KBM-7 (cell line): ENCODE results near the gene SSBP2.

Source experiments
- DNase-seq: peaks from one replicate; pipeline ENCODE4 v3.0.0-alpha.2; 2015
- in situ Hi-C: fragments of 300-500 bp; cut with MboI; formaldehyde crosslinking; loops from 2 replicates; pipeline ENCODE4 v1.14.3; 2020; ENCODE audit warnings: low sequenced_read_pairs, low pct_unique_long_range_greater_than_20kb, mixed read lengths

Gene SSBP2

DNA sequence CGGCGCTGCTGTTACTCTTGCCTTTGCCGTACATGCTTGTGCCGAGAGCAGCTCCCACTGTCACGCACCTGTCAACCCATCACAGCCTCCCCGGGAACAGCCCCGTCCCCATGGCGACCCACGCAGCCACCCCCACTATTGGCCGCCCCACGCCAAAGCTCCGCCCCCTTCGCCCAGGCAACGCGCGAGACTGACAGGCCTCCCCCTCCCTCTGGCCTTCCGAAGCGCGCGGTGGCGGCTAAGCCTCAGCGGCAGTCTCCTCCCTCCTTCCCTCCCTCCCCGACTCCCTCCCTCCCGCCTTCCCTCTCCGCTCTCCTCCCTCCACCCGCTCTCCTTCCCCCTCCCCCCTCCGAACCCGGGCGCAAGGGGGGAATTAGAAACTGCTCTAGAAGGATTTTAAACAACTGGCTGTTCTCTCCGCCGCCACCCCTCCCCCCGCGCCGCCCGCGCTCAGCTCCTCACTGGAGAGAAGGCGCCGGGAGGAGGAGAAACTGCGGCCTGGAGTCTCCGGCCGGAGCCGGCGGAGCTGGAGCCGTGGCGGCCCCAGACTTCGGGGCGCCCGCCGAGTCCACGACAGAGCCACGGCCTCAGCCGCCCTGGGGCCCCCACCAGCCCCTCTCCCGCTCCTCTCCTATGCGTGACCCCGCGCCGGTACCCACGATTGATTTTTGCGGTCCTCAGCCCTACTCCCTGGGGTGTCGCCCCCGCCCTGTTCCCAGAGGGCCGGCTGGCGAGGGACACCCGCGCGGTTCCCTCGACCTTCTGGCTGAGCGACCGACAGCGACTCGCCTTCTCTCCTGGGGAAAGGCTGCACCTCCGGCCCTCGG, at the start of gene SSBP2:
TSS of gene SSBP2 (minus strand) at position 89 of the 827 bp plus-strand sequence. CDS start at position 34, 55 bp downstream.
- in situ Hi-C loops, result no loop called here
- peak; percentile 97 for DNase-seq

DNA sequence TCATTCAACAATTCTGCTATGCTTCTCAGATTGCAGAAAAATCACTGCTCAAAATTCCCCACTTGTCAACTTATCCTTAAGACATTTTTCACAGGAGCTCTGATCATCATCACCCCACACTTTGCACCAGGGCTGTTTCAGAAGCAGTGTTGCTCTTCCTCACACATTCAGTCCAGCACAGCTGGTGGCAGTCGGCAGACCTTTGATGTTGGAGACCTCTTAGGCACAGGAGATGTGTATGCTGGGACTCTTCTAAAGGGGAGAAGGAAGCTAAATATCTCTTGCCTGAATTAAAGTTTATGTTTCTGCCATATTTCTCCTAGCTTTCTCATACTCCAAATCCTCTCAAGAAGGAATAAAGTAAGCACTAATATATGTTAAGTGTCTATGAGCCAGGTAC, 44.8 kb upstream of the SSBP2 start:
- in situ Hi-C loops, result no loop called here
- DNase-seq, result no peak

DNA sequence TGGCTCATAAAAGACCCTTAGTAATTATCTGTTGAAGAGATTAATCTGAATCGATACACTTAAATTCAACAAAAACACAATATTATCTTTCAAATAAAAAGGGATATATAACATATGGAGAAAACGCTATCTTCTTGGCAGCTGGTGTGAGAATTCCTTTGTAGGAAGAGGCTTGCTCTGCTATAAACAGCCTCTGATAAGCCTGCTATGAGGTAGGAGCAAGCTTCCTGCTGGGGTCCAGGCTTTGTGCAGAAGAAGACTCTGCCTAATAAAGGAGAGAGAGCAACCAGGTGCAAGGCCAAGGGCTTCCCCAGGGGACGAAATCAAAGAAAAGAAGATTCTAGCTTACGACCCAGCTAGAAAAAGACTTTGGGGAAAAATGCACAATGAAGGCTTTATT, 43.3 kb upstream of the SSBP2 start:
- in situ Hi-C loops, result no loop called here

DNA sequence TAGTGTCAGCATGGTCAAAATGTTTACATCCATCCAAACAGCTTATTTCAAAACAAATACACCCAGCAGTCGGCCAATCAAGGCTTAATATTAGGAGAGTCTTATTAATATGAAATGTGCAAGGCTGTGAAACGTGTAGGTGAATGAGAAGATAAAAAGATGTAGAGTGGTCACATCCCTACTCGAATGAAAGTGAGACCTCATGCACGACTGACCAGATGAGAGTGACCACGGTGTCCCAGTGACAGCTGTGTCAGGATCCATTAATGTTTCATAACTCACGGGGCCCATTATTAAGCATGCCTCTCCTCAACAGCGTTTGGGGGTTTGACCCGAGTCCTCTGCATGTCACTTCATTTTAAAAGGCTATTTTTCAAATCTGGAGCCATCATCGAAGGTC, 39.4 kb upstream of the SSBP2 start:
- in situ Hi-C loops, result no loop called here
- no peak for DNase-seq

More for the DNA sequence above, 43.3 kb upstream of the SSBP2 start:
- no peak for DNase-seq

DNA sequence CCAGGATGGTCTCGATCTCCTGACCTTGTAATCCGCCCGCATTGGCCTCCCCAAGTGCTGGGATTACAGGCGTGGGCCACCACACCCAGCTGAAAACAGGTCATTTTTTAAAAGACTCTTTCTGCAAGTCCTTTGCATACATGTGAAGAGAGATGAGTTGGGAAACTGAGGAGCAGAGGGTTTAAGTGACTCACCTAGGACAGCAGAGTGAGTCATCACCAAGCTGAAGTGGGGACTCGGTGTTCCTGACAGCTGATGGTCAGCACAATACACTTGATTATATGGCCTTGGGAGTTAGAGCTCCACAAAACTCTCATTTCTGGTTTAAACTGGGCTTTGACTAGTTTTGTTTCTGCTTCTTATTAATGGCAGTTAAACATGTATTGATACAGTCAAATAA, 38.1 kb upstream of the SSBP2 start:
- in situ Hi-C loops, result no loop called here
- DNase-seq, result no peak

DNA sequence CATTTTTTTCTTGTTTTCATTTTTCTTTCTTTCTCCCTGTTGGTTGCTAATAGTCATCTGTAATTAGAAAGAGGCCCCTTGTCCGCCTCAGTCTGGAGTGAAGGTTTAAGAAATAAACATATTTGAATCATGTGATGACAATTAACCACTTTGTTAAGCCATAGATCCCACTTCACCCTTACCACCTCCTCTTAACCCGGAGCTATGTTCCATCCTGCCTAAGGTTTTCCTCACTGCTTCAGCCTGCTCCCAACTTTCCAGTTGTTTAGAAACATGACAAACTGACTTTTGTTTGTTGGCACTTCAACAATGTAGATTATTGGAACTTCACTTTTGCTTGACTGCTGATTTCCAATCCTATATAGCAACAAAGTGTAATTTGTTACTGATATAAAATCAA, 37.4 kb upstream of the SSBP2 start:
- DNase-seq, result no peak
- in situ Hi-C loops, result no loop called here

GRCh38 chr5:81787474-81788242, 36.8 kb upstream of the SSBP2 start:
- in situ Hi-C loops, result no loop called here

DNA sequence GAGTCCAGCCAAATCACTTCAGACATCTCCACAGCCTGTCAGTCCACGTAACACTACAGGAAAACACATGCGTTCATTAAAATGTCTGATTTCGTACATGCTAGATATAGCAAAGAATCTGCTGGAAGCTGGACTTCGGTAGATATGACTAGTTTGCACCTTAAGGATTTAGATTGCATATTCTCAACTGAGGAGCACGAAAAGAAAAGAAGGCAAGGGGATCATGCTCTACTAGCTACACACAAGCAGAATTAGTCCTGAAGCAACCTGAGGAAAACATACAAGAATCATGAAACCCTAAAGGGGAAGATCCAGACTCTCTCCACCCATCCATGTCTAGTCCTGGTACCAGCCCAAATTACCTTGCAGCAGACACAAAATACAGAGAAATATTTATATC, 36.1 kb upstream of the SSBP2 start:
- no peak for DNase-seq
- in situ Hi-C loops, result no loop called here

More at GRCh38 chr5:81787474-81788242, 36.8 kb upstream of the SSBP2 start:
- DNase-seq, result peak; percentile 76

DNA sequence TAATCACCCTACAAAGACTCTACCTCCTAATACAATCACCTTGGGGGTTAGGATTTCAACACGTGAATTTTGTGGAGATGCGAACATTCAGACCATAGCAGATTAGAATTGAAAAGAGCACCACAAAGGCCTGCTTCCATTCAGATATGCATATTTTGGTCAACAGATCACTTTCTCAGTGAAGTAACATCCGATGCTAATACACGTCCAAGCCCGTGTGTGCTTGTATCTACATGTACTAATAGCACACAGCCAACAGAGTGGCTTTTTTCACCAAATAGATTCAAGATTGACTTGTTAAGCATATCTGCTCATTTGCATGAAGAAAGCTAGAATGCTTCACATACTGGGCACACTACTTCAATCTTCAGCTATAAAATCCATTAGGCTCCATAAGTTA, 35.6 kb upstream of the SSBP2 start:
- no peak for DNase-seq
- in situ Hi-C loops, result no loop called here

DNA sequence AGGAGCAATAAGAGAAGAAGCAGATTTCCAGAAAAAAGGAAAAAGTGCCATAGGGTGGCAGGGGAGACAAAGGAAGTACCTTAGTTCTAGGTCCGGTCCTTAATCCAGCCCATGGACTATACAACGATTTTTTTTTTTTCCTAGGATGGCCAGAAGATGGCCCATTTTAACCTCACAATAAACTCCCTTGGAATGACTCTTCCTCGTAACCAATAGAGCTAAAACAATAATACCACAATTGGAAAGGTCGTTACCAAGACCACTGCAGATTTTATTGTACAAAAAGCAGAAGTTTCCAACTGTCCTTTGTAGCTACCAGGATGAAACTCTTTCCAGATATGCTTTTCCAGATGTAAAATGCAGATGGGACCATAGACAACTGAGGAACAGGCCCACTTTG, 34.4 kb upstream of the SSBP2 start:
- peak; percentile 88 for DNase-seq
- in situ Hi-C loops, result no loop called here

GRCh38 chr5:81783401-81783800, 32.5 kb upstream of the SSBP2 start:
- no peak for DNase-seq
- in situ Hi-C loops, result no loop called here

- in situ Hi-C loops, result no loop called here
- no peak for DNase-seq
Observed at GRCh38 chr5:81782811-81783210, 31.9 kb upstream of the SSBP2 start.

DNA sequence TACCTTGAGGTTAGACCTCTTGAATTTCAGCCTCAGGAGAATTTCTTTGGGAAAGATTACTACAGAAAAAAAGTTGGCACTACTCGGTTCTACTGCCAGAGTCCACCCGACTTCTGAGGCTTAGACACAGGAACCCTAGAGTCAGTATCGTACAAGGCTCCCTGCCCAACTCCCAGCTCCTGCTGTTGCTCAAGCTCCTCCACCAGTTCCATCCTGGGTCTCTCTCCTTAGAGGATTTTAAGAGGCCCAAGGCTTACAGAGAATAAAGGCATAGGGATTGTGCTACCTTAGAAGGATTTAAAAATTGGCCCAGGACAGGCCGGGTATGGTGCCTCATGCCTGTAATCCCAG, 29.0 kb upstream of the SSBP2 start:
- in situ Hi-C loops, result no loop called here
- no peak for DNase-seq

DNA sequence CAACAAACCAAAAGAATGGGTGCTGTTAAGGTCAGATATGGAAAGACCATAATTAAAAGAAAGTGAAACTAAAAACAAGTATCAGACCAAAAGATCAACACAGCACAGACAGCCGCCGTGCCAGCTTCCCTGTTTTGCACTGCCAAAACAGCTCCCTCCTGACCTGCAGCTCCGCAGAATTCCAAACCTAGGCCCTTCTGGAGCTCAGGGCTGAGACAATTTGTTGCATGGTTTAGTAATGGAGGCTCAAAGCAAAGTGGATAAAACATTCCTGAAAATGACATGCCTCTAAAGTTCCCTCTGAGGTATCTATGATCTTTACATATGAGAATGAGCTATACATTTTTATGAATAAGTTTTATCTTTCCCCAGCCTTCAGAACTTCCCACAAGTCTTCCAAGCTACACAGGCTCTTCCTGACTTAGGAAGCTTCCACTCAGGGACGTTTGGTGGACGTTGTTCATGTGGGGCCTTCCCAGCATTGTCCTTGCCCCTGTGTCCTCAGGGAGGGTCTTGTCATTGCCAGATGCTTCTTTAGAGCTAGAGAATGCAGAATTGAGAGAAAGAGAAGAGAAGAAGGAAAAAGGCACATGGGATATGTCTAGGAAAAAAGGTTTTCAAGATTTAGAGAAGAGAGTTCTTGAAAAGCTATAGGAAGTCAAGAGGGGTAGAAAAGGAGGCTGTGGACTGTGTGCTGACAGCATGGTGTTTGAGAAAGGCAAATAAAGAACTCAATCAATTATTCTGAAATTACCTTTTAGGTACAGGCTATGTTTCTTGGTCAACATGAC, 28.4 kb upstream of the SSBP2 start:
- peak; percentile 72 for DNase-seq
- in situ Hi-C loops, result no loop called here

GRCh38 chr5:81778642-81779041, 27.7 kb upstream of the SSBP2 start:
- in situ Hi-C loops, result no loop called here
- DNase-seq, result peak; percentile 19

- DNase-seq, result no peak
- in situ Hi-C loops, result no loop called here
Observed at GRCh38 chr5:81776258-81776657, 25.4 kb upstream of the SSBP2 start.

DNA sequence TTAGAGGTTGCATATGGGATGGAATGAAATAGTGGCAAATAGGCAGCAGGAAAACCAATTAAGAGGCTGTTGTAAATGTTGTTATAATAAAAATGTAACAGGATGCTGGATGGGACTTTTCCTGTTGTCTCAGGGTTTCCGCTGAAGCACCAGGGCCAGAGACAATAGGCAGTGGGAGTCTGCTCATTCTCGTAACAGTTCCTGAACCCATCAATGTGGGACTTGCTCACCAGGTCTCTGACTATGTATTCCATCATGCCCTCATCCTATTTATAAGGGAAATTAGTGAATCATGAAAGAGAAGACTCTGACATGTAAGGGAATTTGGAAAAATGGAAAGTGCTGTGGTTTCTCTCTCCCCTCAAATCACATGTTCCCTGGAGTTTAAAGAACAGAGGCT, 23.5 kb upstream of the SSBP2 start:
- in situ Hi-C loops, result no loop called here
- DNase-seq, result no peak

DNA sequence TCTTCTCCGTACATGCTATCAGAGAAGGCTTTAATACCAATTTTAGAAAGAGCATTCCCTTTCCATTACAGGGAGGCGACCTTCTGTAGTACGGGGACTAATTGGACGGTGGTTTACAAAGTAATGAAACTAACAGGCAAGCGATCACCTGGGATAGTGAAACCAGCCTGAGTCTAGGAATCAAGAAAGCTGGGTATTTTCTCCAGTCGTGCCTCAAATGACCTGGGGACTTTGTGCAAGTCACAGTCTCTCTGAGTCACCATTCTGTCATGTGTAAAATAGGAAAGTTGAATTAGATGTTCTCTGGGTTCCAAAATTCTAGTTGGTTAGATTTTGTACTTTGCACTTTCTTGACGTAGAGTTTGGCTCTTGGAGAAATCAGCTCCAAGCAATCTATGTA, 22.7 kb upstream of the SSBP2 start:
- DNase-seq, result no peak
- in situ Hi-C loops, result no loop called here

DNA sequence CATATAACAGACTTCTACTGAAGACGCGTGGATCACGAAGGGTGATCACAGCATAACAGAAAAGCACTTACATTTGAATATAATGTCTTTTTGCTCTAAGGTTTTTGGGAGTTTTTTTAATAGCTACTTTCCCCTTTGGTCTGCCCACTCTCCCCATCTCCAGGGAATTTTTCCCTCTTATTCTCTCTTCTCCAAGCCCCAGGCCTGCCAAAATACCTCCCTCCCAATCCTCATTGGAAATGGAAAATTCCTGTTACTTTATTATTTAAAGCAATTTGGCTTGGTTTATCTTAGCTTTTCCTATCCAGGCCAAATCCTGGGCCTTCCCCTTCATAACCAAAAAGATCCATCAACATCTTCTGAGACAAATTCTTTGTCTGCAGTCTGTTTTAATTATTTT, 22.3 kb upstream of the SSBP2 start:
- in situ Hi-C loops, result no loop called here
- DNase-seq, result no peak

GRCh38 chr5:81772488-81772887, 21.6 kb upstream of the SSBP2 start:
- in situ Hi-C loops, result no loop called here
- no peak for DNase-seq
